ENCODE data around the gene PAK6.

Gene PAK6

GRCh38 chr15:40306371-40306770 is 67.5 kb downstream of the PAK6 start:
- no peak for TF ChIP-seq FOXP2 (optimal IDR thresholded peaks at IDR 0.05; ENCODE audit: borderline replicate concordance, extremely low read depth, extremely low read length, insufficient read depth)
- no peak for TF ChIP-seq TAF1 (IDR thresholded peaks at IDR 0.05; ENCODE audit: borderline replicate concordance, insufficient read depth, low read length)
- no peak for TF ChIP-seq POLR2AphosphoS5 (IDR thresholded peaks at IDR 0.05; ENCODE audit: low read depth, low read length)
- TF ChIP-seq SIN3A (IDR thresholded peaks at IDR 0.05; ENCODE audit: borderline replicate concordance, insufficient read depth, low read length): no peak
- no peak for TF ChIP-seq REST (IDR thresholded peaks at IDR 0.05; ENCODE audit: insufficient read depth in 1 of 2, low read depth in 2 of 2, low read length in 2 of 2)

GRCh38 chr15:40306908-40307307 is 68.0 kb downstream of the PAK6 start:
- no peak for TF ChIP-seq SIN3A (IDR thresholded peaks at IDR 0.05; ENCODE audit: borderline replicate concordance, insufficient read depth, low read length)
- TF ChIP-seq FOXP2 (optimal IDR thresholded peaks at IDR 0.05; ENCODE audit: borderline replicate concordance, extremely low read depth, extremely low read length, insufficient read depth): no peak
- TF ChIP-seq POLR2AphosphoS5 (IDR thresholded peaks at IDR 0.05; ENCODE audit: low read depth, low read length): no peak

GRCh38 chr15:40307421-40308211 is 68.8 kb downstream of the PAK6 start, which contains the start of gene PLCB2:
Gene PLCB2 (minus strand): TSS chr15:40307935. CDS start chr15:40307672, 263 bp downstream.
- no peak for TF ChIP-seq POLR2AphosphoS5 (IDR thresholded peaks at IDR 0.05; ENCODE audit: low read depth, low read length)
- no peak for TF ChIP-seq REST (IDR thresholded peaks at IDR 0.05; ENCODE audit: insufficient read depth in 1 of 2, low read depth in 2 of 2, low read length in 2 of 2)
- TF ChIP-seq TAF1 (IDR thresholded peaks at IDR 0.05; ENCODE audit: borderline replicate concordance, insufficient read depth, low read length): no peak
- TF ChIP-seq FOXP2 (optimal IDR thresholded peaks at IDR 0.05; ENCODE audit: borderline replicate concordance, extremely low read depth, extremely low read length, insufficient read depth): no peak
- TF ChIP-seq SIN3A (IDR thresholded peaks at IDR 0.05; ENCODE audit: borderline replicate concordance, insufficient read depth, low read length): no peak

- TF ChIP-seq POLR2AphosphoS5 (IDR thresholded peaks at IDR 0.05; ENCODE audit: low read depth, low read length): no peak
- no peak for TF ChIP-seq TAF1 (IDR thresholded peaks at IDR 0.05; ENCODE audit: borderline replicate concordance, insufficient read depth, low read length)
- TF ChIP-seq FOXP2 (optimal IDR thresholded peaks at IDR 0.05; ENCODE audit: borderline replicate concordance, extremely low read depth, extremely low read length, insufficient read depth): no peak
- no peak for TF ChIP-seq SIN3A (IDR thresholded peaks at IDR 0.05; ENCODE audit: borderline replicate concordance, insufficient read depth, low read length)
- no peak for TF ChIP-seq REST (IDR thresholded peaks at IDR 0.05; ENCODE audit: insufficient read depth in 1 of 2, low read depth in 2 of 2, low read length in 2 of 2)
Observed at GRCh38 chr15:40309344-40309862, 70.5 kb downstream of the PAK6 start.

GRCh38 chr15:40310001-40310959 is 71.4 kb downstream of the PAK6 start:
- TF ChIP-seq REST (IDR thresholded peaks at IDR 0.05; ENCODE audit: insufficient read depth in 1 of 2, low read depth in 2 of 2, low read length in 2 of 2) (no peak), FOXP2 (optimal IDR thresholded peaks at IDR 0.05; ENCODE audit: borderline replicate concordance, extremely low read depth, extremely low read length, insufficient read depth) (peak; percentile 32)

Measured in PFSK-1 (cell line).